Smooth muscle cell (in vitro differentiated cells): Measurements from ENCODE around the gene ZDHHC19. TPM values are rescaled to one million over a fixed set of nuclear protein-coding genes. Genes with fewer than 3 reads are reported as not detected.

Experiments used
- DNase-seq: peaks from one replicate; lab custom pipeline; 2025; ENCODE audit not compliant: unreplicated experiment; lab: John Stamatoyannopoulos, UW
- H2AFZ ChIP-seq: fragments of 200-600 bp; sonication (generic); 2 replicates; pipeline ENCODE4 v1.6.0; 2016; ENCODE audit warnings: antibody characterized with exemption, low read depth, mild to moderate bottlenecking
- H3F3A ChIP-seq: fragments of 200-600 bp; sonication (generic); 2 replicates; pipeline ENCODE4 v1.6.0; 2017; ENCODE audit warnings: antibody characterized with exemption, low read depth
- H3K27ac ChIP-seq: fragments of 200-600 bp; sonication (generic); 2 replicates; pipeline ENCODE4 v1.5.1; 2016; ENCODE audit warnings: low read depth, mild to moderate bottlenecking
- H3K27me3 ChIP-seq: fragments of 200-600 bp; sonication (generic); 2 replicates; pipeline ENCODE4 v1.6.1; 2016; ENCODE audit warnings: low read depth, mild to moderate bottlenecking
- H3K36me3 ChIP-seq: fragments of 200-600 bp; sonication (generic); 2 replicates; pipeline ENCODE4 v1.5.1; 2016; ENCODE audit warnings: low read depth
- H3K4me1 ChIP-seq: fragments of 200-600 bp; sonication (generic); 2 replicates; pipeline ENCODE4 v1.5.1; 2016; ENCODE audit warnings: low read depth
- H3K4me2 ChIP-seq: fragments of 200-600 bp; sonication (generic); 2 replicates; pipeline ENCODE4 v1.6.0; 2016; ENCODE audit warnings: mild to moderate bottlenecking
- H3K4me3 ChIP-seq: fragments of 200-600 bp; sonication (generic); 2 replicates; pipeline ENCODE4 v1.5.1; 2016; ENCODE audit warnings: mild to moderate bottlenecking
- H3K79me2 ChIP-seq: fragments of 200-600 bp; sonication (generic); 2 replicates; pipeline ENCODE4 v1.6.0; 2016; ENCODE audit warnings: low read depth, mild to moderate bottlenecking
- H3K9ac ChIP-seq: fragments of 200-600 bp; sonication (generic); 2 replicates; pipeline ENCODE4 v1.6.0; 2016; ENCODE audit warnings: low read depth
- H3K9me3 ChIP-seq: fragments of 200-600 bp; sonication (generic); replicated peaks from 2 replicates; pipeline ENCODE4 v1.5.1; 2016; ENCODE audit warnings: low read depth
- H4K20me1 ChIP-seq: fragments of 200-600 bp; sonication (generic); 2 replicates; pipeline ENCODE4 v1.6.0; 2016; ENCODE audit warnings: low read depth
- WGBS: methylation state at CpG from one replicate; pipeline ENCODE4 v1.1.7; 2016; ENCODE audit warnings: low lambda C conversion rate; 5-methylcytosine and 5-hydroxymethylcytosine counted together
- polyA plus RNA-seq: library from polyadenylated mRNA; unstranded; fragments of >200 nt; fragmentation: Nextera tagmentation; extraction: Ambion mirVana; gene quantifications from 2 replicates; pipeline ENCODE4 v1.2.1, GENCODE V29; 2016
- total RNA-seq: library from RNA; depleted of rRNA; stranded (reverse); fragments of >200 nt; gene quantifications from 2 replicates; pipeline ENCODE4 v1.2.3, GENCODE V29; 2014
- TF ChIP-seq, protein P1 (sequence below): fragments of 200-600 bp; sonication (generic); IDR thresholded peaks from 2 replicates; pipeline ENCODE4 v1.5.1; 2017; ENCODE audit warnings: borderline replicate concordance, mild to moderate bottlenecking, antibody characterized with exemption; ENCODE audit not compliant: insufficient read depth, poor library complexity, severe bottlenecking

Gene ZDHHC19, protein sequence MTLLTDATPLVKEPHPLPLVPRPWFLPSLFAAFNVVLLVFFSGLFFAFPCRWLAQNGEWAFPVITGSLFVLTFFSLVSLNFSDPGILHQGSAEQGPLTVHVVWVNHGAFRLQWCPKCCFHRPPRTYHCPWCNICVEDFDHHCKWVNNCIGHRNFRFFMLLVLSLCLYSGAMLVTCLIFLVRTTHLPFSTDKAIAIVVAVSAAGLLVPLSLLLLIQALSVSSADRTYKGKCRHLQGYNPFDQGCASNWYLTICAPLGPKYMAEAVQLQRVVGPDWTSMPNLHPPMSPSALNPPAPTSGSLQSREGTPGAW
- not detected in 2 replicates for total RNA-seq
- polyA plus RNA-seq = 0.13 TPM in 1 of 2 replicates, not detected in the other

DNA sequence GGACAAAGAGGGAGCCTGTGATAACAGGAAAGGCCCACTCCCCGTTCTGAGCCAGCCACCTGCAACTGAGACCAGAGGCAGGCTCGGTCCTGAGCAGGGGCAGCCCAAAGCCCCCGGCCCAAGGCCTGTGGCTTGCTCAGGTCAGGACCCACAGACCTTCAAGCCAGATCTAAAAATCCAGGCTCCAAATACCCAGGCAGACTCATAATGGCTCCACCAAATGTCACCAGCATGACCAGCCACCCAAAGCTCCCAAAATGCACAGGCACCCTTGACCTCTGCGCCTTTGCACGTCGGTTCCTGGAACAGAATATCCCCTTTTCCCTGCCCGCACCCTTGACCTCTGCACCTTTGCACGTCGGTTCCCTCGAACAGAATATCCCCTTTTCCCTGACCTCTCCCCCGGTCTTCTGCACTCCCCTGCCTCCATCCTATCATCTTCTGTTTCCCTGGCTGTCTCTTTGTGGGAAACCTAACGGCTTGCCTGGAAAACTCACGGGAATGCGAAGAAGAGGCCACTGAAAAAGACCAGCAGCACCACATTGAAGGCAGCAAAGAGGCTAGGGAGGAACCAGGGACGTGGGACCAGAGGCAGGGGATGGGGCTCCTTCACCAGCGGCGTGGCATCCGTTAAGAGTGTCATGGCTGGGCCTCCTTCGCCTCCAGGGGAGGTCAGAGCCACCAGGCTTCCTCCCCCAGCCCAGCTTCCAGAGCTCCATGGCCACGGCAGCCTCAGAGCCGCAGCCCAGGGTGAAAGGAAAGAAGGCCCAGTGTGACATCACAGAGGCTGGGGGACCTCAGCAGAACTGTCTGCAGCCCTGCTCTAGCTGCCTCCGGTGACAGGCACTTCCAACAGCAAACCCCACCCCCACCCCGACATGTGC lies at the start of gene ZDHHC19:
TSS of gene ZDHHC19 (minus strand) at position 728 of the 884 bp plus-strand sequence. CDS start at position 643, 85 bp downstream.
- Histone ChIP-seq H3K36me3 (no peaks in the 10 kb centered on the region), H3K9me3 (no peaks in the 10 kb centered on the region), H4K20me1 (no peaks in the 10 kb centered on the region), H3K9ac (no peak within 1 kb of the TSS), H3K4me1 (no peaks in the 10 kb centered on the region), H3K79me2 (no peaks in the 10 kb centered on the region), H3K4me3 (no peak within 1 kb of the TSS), H3F3A (no peaks in the 10 kb centered on the region), H3K4me2 (no peak within 1 kb of the TSS), H3K27ac (no peak within 1 kb of the TSS), H3K27me3 (no peaks in the 10 kb centered on the region), H2AFZ (no peak within 1 kb of the TSS)
- DNase-seq = no peak
- WGBS = 77% methylated on average over 23 of the region's 23 CpGs
- TF ChIP-seq, protein P1, sequence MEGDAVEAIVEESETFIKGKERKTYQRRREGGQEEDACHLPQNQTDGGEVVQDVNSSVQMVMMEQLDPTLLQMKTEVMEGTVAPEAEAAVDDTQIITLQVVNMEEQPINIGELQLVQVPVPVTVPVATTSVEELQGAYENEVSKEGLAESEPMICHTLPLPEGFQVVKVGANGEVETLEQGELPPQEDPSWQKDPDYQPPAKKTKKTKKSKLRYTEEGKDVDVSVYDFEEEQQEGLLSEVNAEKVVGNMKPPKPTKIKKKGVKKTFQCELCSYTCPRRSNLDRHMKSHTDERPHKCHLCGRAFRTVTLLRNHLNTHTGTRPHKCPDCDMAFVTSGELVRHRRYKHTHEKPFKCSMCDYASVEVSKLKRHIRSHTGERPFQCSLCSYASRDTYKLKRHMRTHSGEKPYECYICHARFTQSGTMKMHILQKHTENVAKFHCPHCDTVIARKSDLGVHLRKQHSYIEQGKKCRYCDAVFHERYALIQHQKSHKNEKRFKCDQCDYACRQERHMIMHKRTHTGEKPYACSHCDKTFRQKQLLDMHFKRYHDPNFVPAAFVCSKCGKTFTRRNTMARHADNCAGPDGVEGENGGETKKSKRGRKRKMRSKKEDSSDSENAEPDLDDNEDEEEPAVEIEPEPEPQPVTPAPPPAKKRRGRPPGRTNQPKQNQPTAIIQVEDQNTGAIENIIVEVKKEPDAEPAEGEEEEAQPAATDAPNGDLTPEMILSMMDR = no peak

DNA sequence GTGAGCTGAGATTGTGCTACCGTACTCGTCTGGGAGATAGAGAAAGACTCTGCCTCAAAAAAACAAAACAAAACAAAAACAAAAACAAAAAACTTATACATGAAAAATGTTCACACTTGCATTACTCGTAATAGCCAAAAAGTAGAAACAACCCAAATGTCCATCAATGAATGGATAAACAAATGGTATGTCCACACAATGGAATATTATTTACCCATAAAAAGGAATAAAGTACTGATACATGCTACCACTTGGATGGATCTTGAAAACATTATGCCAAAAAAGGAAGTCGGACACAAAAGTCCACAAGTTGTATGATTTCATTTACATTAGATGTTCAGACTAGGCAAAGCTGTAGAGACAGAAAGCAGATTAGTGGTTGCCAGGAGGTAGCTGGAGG lies 49.6 kb upstream of the ZDHHC19 start:
- WGBS = 96% methylated on average over 4 of the region's 4 CpGs
- DNase-seq = no peak
- Histone ChIP-seq H3K27me3 (no peaks in the 10 kb centered on the region), H3K4me1 (no peaks in the 10 kb centered on the region), H3K9ac (no peak overlapping the region), H4K20me1 (peaks cover 42% of the 10 kb centered on the region), H3K4me3 (no peak overlapping the region), H3K4me2 (no peak overlapping the region), H3K79me2 (peaks cover 50% of the 10 kb centered on the region), H2AFZ (no peak overlapping the region), H3F3A (peaks cover 2% of the 10 kb centered on the region), H3K9me3 (no peaks in the 10 kb centered on the region), H3K27ac (no peak overlapping the region), H3K36me3 (peaks cover 4% of the 10 kb centered on the region)
- TF ChIP-seq, protein P1 = no peak

DNA sequence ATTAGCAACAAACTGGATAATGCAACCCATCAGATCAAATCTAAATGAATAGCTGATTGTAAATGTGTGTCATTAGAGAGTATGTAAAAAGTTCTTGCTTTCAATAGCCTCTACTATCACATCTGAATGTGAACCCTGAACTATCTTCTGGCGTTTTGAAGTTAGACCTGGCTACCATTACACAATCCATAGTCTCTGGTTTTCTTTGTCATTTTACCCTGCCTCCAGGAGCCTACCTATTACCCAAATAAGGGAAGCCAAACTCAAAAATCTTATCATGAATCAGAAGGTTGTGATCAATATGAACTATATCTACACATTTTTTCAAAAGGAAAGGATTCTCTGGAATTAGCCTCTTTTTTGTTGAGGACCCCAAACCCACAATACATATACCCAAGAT lies 44.6 kb upstream of the ZDHHC19 start:
- Histone ChIP-seq H3K79me2 (peaks cover 31% of the 10 kb centered on the region), H3K4me3 (no peak overlapping the region)
- WGBS = 94% methylated on average over 1 of the region's 1 CpG

More for the DNA sequence above, 44.6 kb upstream of the ZDHHC19 start:
- TF ChIP-seq, protein P1 = no peak
- DNase-seq = no peak
- no peaks in the 10 kb centered on the region for H3K9me3 ChIP-seq
- no peaks in the 10 kb centered on the region for H3K4me1 ChIP-seq
- H3K9ac ChIP-seq = no peak overlapping the region
- no peak overlapping the region for H3K27ac ChIP-seq
- no peak overlapping the region for H3K4me2 ChIP-seq
- peaks cover 1% of the 10 kb centered on the region for H3K36me3 ChIP-seq
- no peaks in the 10 kb centered on the region for H3K27me3 ChIP-seq
- H2AFZ ChIP-seq = no peak overlapping the region
- H4K20me1 ChIP-seq = peaks cover 34% of the 10 kb centered on the region
- H3F3A ChIP-seq = peaks cover 2% of the 10 kb centered on the region
